Measurements from ENCODE around the gene SMAD1. TPM values are rescaled to one million over a fixed set of nuclear protein-coding genes. Genes with fewer than 3 reads are reported as not detected.

The SMAD1 gene
- total RNA-seq, 1 donor: 33.2 TPM

DNA sequence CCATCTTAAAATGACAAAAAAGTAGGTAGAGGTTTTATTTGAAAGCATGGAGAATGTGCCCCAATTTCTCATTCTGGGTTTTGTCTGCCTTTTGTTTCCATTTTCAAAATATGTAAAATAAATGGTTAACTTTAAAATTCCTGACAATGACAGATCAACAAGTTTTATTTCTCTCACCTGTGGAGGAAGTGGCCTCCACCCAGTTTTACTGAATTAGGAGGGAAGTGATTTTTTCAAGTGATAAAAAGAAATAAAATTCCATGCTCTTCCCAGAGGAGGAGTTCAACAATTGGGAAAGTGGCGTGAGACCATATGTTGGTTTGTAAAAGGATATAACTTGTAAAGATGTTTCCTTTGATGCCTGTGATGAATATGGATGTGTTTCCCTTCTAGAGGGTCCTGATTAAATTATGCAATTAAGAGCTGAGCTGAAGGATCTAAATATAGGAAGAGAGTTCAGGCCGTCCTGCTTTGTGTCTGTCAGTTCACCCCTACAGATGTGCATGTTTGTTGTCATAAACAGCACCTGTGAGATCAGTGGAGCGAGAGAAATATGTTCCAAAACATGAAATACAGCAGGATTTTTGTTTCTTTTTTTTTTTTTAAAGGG, 19.5 kb downstream of the SMAD1 start:
- TF ChIP-seq, protein P1, sequence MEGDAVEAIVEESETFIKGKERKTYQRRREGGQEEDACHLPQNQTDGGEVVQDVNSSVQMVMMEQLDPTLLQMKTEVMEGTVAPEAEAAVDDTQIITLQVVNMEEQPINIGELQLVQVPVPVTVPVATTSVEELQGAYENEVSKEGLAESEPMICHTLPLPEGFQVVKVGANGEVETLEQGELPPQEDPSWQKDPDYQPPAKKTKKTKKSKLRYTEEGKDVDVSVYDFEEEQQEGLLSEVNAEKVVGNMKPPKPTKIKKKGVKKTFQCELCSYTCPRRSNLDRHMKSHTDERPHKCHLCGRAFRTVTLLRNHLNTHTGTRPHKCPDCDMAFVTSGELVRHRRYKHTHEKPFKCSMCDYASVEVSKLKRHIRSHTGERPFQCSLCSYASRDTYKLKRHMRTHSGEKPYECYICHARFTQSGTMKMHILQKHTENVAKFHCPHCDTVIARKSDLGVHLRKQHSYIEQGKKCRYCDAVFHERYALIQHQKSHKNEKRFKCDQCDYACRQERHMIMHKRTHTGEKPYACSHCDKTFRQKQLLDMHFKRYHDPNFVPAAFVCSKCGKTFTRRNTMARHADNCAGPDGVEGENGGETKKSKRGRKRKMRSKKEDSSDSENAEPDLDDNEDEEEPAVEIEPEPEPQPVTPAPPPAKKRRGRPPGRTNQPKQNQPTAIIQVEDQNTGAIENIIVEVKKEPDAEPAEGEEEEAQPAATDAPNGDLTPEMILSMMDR (IDR thresholded peaks at IDR 0.05; ENCODE audit: insufficient read depth, low read depth, low read length): no peak
- H3K4me3 ChIP-seq (ENCODE audit: low read depth, low read length): no peak overlapping the region
- DNase-seq (ENCODE audit: low read depth): no peak

DNA sequence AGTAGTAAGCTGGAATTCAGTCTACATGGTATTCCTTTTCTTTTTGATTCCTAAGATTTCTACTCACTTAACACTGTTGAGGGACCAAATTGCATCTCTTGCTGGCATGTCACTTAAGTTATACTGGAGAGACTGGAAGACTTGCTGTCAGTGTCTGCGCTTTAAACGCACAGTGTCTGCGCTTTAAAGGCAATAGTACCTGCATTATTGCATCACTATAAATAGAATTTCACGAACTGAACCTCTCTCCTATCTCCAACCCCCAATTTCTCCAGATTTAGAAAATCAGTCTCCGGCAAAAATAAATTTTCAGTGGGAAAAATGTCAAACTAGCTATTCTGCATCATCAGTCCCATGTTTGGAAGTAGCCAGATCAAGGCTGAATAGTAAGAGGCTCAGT, 21.2 kb downstream of the SMAD1 start:
- TF ChIP-seq, protein P1 (IDR thresholded peaks at IDR 0.05; ENCODE audit: insufficient read depth, low read depth, low read length): no peak
- DNase-seq (ENCODE audit: low read depth): no peak
- H3K4me3 ChIP-seq (ENCODE audit: low read depth, low read length): no peak overlapping the region

DNA sequence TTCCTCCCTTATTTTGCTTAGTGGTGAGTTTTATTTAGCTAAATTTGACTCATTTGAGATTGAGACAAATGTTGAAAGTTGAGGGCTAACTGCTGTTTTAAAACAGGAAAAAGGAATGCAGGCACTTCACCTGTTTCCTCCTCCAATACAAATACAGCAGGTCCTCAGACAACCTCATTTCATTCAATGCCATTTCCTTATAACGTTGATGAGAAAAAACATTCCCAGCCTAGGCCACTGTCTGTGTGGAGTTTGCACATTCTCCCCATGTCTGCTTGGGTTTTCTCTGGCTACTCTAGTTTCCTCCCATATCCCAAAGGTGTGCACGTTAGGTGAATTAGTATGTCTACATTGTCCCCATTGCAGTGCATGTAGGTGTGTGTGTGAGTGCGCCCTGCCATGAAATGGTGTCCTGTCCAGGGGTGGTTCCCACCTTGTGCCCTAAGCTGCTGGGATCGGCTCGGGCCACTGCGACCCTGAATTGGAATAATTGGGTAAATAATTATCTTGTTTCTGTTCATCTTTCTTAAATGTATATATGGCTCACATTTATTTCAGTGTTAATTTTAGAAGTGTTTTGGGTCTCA, 21.9 kb downstream of the SMAD1 start:
- DNase-seq (ENCODE audit: low read depth): no peak
- H3K4me3 ChIP-seq (ENCODE audit: low read depth, low read length): no peak overlapping the region
- TF ChIP-seq, protein P1 (IDR thresholded peaks at IDR 0.05; ENCODE audit: insufficient read depth, low read depth, low read length): no peak

DNA sequence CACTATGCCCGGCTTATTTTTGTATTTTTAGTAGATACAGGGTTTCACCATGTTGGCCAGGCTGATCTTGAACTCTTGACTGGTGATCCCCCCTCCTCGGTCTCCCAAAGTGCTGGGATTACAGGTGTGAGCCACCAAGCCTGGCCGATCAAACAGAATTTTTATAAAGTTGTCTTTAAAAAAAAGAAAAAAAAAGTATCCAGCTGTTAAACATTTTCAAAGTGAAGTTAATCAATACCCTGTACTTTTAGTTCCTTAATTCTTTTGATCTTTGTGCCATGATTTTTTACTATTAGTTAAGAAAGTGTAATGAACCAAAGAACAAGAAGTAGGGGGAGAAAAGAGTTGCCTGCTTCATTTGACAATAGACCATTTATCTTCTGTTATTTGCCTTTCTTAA, 24.3 kb downstream of the SMAD1 start:
- DNase-seq (ENCODE audit: low read depth): no peak
- H3K4me3 ChIP-seq (ENCODE audit: low read depth, low read length): no peak overlapping the region
- TF ChIP-seq, protein P1 (IDR thresholded peaks at IDR 0.05; ENCODE audit: insufficient read depth, low read depth, low read length): no peak

DNA sequence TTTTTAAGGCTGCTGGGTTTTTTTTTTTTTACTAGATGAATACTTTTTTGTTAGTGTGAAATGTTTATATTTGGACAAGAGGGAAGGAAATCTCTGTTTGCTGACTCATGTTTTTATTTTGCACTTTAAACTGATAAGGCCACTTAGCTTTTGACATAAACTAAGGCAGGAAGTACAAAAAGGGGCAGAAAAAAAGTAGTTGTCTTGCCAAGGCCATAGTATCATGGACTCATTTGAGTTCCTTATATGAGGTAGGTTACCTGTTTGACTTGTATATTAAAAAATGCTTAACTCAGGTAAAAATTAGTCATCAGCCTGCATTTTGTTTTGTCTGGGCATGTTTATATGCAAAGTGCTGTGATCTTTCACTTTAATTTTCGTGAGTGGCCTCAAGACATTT, 26.0 kb downstream of the SMAD1 start:
- TF ChIP-seq, protein P1 (IDR thresholded peaks at IDR 0.05; ENCODE audit: insufficient read depth, low read depth, low read length): no peak
- H3K4me3 ChIP-seq (ENCODE audit: low read depth, low read length): no peak overlapping the region
- peak; percentile 81 for DNase-seq (ENCODE audit: low read depth)

DNA sequence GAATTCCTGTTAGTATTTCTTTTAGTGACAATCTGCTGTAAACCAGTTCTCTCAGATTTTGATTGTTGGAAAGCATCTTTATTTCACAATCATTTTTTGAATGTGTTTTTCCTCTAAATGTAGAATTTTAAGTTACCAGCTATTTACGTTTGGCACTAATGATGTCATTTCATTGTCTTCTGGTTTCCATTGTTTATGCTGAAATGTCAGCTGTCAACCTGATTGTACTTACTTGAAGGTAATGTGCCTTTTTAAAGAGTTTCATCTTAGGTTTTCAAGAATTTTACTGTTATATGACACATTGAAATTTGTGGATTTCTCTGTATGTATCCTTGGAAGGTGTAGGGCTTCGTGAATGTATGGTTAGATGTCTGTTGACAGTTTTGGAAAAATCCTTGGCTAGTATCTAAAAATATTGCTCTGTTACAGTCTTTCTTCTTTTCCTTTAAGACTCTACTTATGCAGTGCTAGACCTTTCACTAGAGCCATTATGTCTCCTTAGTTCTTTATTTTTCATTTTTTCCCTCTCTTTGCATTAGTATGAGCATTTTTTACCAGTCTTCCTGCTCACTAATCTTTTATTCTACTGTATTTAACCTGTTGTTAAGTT, 30.4 kb downstream of the SMAD1 start:
- TF ChIP-seq, protein P1 (IDR thresholded peaks at IDR 0.05; ENCODE audit: insufficient read depth, low read depth, low read length): no peak
- no peak overlapping the region for H3K4me3 ChIP-seq (ENCODE audit: low read depth, low read length)
- peak; percentile 31 for DNase-seq (ENCODE audit: low read depth)

Data from fibroblast of villous mesenchyme (primary cell).